Sciatic nerve (tissue), 2 donors: Measurements from ENCODE around the gene KBTBD4. TPM values are rescaled to one million over a fixed set of nuclear protein-coding genes. Genes with fewer than 3 reads are reported as not detected.

Experiments used
- ATAC-seq: fragments of 200-7000 bp; cut with Tn5 transposase; one replicate; pipeline ENCODE4 v1.9.1; 2020; ENCODE audit warnings: mild to moderate bottlenecking, moderate library complexity
- DNase-seq: peaks from one replicate; pipeline ENCODE4 v3.0.0-alpha.2; 2020; ENCODE audit warnings: low spot score
- intact Hi-C: fragments of 100-400 bp; cut with DNase I; formaldehyde crosslinking; loops from one replicate; pipeline ENCODE4 v1.14.2; 2022
- total RNA-seq: library from RNA; stranded (reverse); fragmentation: NEBNext Ultra II Directional; extraction: Animal tissue kit (Norgen Biotek cat#: 25700); gene quantifications from one replicate; pipeline ENCODE4 v1.2.1, GENCODE V29; 2021
- donor health status: DM: no; HTN: no; CAD: no.
- donor health status: DM: no; HTN: no; CAD: no.

KBTBD4 gene
- total RNA-seq = 12.5 TPM

DNA sequence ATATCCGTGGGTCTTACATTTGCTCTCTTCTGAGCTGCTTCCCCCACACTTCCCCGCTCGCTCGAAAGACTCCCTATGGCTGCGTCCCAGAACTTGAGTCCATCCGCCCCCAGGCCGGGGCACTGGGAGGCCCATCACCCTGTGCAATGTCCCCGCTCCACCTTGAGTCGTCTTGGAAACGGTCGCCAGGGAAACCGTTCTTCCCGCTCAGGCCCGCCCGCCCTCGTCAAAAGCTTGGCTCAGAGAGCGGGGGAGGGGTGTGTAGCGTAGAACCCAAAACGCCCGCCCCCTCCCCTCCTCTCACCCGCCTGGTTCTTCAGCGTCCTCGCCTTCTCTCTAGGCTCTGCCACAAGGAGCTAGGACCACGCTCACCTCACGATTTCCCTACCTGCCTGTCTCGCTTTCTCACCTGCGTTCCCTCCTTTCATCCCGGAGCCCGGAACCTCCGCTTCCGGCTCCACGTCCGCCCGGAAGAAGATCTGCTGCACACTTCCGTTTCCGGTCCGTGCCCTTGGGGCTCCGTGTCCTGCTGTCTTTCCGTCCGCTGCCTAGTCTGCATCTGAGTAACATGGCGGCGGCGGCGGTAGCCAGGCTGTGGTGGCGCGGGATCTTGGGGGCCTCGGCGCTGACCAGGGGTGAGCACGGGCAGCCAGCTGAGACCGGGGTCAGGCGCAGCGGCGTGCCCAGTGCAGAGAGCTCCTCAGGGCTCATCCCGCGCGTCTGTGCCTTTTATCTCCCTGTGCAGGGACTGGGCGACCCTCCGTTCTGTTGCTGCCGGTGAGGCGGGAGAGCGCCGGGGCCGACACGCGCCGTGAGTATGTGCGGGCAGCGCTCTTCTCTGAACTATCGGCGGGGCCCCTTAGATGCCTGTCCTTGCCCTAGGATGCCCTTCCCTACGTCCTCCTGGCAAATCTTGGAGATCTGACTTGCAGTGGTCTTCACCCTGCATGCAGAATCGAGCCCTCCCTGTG is at the start of gene KBTBD4, which contains the start of gene NDUFS3:
TSS of gene KBTBD4 (minus strand) at position 447 of the 971 bp plus-strand sequence. CDS start at position 428, 19 bp downstream.
TSS of gene NDUFS3 (plus strand) at position 551 of the 971 bp plus-strand sequence. CDS start at position 569, 18 bp downstream.
- peak; percentile 96 for ATAC-seq
- DNase-seq = peak; percentile 90
- intact Hi-C loops = no loop called here

DNA sequence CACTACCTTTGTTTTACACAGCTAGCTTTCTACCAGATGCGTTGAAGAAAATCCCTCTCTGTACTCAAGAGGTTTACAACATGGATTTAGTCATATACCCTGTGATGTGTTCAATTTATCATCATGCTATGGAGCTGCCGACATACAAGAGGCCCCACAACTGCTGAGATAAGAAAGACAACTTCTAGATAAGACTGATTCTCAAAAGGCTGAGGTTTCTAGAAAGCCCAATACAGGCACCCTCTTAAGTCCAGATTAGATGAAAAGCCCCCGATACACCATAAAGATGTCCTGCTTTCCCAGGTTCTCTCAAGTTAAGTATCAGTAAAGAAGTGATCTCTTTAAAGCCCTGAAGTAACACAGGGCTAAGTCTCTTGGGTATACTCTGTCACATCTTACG is 49.3 kb upstream of the KBTBD4 start:
- DNase-seq (no peak), ATAC-seq (no peak)
- intact Hi-C loops = no loop called here

DNA sequence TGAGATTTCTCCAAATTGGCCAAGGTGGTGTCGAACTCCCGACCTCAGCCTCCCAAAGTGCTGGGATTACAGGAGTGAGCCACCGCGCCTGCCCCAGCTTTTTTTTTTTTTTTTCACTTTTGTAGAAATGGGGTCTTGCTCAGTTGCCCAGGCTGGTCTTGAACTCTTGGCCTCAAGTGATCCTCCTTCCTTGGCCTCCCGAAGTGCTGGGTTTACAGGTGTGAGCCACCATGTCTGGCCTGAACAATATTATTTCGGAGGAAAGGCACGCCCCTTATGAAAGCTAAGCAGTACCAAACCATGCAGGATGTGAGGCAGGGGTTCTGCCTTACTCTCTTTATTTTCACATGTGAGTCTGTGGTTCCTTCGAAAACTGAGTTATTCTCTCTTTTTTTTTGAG is 47.5 kb upstream of the KBTBD4 start:
- DNase-seq = no peak
- ATAC-seq = no peak
- intact Hi-C loops = no loop called here

DNA sequence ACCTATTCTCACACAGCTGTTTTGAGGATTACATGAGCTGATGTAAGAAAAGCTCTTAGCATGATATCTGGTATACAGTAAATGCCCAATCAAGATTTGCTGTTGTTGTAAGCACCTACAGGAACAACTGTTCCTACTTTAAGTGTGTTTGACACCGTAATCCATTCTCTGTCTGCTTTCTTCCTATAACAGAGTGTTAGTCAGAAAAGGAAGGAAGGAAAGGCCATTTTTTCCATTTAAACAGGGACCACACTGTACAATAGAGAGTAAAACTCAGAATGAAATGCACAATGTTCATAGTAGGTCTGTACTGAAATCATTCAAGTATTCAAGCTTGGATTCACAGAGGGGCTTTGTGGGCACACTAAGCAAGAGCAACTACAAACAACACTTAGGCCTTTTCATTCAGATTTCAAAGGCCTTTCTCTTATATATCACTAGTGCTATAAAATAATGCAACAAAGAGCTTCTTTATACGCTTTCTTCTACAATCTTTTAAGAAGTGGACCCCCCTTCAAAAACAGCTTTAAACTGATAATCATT is 42.1 kb upstream of the KBTBD4 start:
- intact Hi-C loops = no loop called here
- DNase-seq = no peak
- ATAC-seq = no peak

DNA sequence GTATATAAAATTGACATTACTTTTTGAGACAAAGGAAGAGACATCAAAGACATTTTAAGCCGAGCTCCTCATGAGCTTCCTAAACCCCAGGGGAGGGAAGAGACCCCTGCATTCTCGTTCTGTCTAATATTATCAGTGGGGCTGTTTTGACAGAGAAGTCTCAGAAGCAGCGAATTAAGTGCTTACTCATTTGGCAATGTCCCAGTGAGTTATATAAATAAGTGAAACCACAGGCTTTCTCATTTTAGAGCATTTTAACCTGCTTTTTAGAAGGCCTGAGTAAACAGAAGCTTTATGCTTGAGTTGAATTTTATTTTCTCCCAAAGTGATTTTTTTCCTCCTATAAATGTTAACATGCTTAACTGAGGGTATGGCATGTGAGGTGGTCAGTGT is 38.6 kb upstream of the KBTBD4 start:
- intact Hi-C loops = no loop called here
- DNase-seq (no peak), ATAC-seq (no peak)

DNA sequence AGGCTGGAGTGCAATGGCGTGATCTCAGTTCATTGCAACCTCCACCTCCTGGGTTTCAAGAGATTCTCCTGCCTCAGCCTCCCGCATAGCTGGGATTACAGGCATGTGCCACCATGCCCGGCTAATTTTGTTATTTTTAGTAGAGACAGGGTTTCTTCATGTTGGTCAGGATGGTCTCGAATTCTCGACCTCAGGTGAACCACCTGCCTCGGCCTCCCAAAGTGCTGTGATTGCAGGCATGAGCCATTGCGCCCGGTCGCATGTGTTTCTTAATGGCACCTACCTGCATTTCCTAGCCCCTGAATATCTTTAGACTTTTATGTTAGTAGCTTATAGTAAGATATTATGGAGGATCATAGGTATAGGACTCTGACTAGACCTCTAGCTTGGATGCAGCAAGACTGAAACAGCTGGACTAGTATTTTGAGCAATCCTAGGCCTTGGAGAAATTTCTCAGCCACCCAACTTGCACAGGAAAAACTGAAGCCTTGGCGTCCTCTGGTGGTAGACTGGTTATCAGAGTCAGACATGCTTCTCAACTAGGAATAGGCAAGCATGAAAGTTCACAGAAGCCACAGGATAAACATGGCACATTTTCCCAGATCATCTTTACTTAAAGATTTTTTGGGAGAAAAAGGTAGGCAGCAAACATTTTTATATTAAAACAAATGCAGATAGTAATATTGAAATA is 38.1 kb upstream of the KBTBD4 start:
- intact Hi-C loops = no loop called here
- peak; percentile 72 for DNase-seq
- peak; percentile 93 for ATAC-seq

DNA sequence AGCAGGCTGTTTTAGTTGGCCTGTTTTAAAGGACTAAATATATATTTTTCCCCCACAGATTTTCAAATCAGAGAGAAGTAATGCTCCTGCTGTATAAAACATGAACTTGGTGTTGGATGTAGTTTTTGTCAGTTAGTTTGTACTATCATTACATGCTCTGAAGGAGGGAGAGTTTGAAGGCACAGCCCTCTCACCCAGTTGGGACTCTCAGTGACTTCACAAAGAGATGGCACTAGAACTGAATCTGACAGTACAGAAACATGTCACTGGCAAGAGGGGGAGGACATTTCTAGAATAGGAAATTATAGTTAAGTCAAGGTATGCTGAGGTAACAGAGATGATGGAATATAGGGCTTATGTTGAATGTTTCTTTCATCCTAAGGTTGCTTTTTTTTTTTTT is 36.5 kb upstream of the KBTBD4 start:
- ATAC-seq (no peak), DNase-seq (no peak)
- intact Hi-C loops = no loop called here

DNA sequence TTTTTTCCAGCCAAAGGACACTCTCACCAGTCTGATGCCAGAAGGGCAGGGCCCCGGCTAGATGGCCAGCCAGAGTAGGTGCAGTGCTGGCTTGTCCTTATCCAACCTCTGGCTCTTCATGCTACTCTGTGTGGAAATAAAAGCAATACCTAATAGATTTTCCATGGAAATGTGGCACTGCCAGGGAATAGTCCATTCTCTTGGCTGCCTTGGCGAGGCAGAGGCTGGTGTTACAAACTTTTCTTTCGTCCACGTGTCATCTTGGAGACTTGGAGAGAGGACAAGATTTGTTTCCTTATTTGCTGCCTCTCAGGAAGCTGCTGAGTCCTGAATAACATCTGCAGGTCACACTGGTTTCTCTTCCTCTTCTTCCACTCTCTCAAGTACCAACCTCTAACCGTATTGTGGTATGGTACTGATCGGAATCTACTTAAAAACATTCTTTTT is 32.6 kb upstream of the KBTBD4 start:
- intact Hi-C loops = no loop called here
- no peak for DNase-seq

DNA sequence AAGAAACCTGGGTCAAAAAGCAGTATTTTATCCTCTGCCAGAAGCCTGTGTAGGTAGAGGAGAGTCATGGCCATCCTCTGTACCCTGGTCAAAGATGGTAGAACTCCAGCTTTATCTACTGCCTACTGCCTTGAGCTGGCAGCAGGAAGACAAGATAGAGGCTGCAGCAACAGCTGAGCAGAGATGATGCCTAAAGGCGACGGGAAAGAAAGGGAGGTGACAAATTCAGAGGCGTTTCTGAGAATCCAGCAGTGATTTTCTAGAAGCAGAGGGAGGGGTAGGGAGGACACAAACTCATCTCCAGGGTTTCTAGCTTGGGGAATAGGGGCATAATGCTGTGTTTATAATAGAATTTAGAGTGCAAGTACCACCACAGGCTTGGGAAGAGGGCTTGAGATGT is 30.9 kb upstream of the KBTBD4 start:
- no peak for DNase-seq
- no peak for ATAC-seq
- intact Hi-C loops = no loop called here

More for the DNA sequence above, 32.6 kb upstream of the KBTBD4 start:
- peak; percentile 48 for ATAC-seq

DNA sequence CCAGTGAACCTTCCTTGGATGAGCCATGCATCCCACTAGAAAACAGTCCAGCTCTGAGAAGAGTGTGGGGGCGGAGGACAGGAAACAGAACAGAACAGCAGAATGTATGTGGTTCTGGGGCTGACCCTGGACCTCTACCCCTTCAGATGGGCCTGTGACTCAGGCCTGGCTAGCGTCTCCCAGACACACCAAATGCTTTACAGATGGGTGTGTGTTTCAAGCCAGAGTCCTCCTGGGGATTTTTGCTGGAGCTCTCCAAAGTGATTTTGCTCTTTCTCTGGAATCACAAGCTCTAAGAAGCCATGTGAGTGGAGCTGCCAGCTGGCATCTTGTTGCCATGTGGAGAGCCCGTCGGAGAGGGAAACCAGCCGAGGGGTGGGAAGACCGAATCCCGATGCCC is 28.6 kb upstream of the KBTBD4 start:
- ATAC-seq (peak; percentile 91), DNase-seq (no peak)
- intact Hi-C loops = no loop called here

DNA sequence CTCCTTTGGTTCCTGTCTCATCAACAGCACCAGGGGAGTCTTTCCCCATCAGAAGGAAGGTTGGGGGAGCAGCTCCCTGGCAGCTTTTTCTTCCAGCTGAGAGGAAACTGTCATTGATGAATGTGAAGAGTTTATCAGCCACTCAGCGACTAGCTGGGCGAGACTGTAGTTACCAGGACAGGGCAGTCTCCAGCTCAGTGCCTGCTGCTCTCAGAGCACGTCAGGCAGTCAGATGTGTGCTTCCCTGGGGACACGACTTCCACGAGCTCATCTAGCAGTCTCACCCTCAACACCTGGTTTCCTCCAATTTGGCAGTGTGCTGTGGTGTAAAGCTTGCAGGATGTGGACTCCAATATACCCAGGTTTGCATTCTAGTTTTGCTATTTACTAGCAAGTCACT is 28.0 kb upstream of the KBTBD4 start:
- no peak for DNase-seq
- intact Hi-C loops = no loop called here
- peak; percentile 70 for ATAC-seq

DNA sequence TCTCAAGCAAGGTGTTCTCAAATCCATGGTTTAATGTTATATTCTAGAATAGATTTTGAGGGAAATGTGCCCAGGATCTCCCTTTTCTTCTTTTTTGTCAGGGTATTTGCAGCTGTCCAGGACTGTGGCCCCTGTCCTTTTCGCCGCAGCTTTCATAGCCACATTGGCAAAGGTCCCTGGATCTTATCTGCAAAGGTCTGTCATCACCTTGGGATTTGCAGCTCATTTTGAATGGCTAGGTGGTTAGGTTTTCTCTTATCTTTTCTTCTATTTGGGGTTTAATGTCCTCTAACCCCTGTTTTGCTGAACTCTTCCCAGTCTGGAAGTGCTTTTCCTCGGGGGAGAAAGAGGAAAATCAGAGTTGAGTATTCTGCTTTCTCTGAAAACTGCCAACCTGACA is 27.2 kb upstream of the KBTBD4 start:
- no peak for DNase-seq
- no peak for ATAC-seq
- intact Hi-C loops = no loop called here

DNA sequence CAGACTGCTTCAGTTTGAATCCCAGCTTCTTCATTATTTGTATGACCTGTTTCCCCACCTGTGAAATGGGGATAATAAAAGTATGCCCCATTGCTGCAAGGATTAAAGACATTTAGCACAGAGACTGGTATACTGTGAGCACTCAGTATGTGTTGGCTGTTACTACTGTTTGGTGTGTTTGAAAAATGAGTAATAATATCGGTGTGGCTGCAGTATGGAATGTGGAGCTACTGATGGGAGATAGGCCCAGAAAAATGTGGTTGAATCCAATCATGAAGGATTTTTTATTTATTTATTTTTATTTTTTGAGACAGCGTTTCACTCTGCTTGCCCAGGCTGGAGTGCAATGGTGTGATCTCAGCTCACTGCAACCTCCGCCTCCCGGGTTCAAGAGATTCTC is 24.5 kb upstream of the KBTBD4 start:
- intact Hi-C loops = no loop called here
- ATAC-seq (no peak), DNase-seq (no peak)

DNA sequence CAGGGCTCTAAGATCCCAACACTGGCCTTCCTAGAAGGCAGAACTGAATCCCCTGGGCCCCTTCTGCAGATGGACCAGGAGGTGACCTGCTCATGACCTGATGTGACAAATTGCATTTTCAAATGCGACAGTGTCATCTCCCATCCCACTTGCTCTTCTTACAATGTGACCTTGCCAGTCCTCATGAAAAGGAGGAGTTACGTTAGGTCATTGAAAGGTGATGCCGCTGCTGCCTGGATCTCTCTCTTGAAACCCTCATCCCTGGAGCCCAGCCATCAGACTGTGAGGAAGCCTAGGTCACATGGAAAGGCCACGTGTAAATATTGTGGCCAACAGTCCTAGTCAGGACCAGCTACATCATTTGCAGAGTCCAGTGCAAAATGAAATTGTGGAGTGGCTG is 21.1 kb upstream of the KBTBD4 start:
- no peak for DNase-seq
- ATAC-seq = peak; percentile 44
- intact Hi-C loops = no loop called here

DNA sequence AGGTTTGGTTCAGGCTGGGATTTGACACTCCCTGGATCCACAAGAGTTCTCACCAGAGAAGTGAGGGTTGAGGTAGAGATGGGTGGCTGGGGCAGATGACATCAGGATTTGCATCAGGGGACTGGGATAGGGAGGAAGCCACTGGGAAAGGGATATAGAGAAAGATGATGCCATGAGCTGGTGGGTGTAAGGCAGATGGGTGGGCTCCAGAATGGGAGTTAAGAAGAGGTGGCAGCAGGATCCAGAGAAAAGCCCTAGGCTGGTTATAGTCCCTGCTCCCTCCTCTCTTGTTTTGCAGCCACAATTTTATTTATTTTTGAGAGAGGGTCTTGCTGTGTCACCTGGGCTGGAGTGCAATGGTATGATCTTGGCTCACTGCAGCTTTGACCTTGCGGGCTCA is 17.2 kb upstream of the KBTBD4 start:
- DNase-seq (no peak), ATAC-seq (no peak)
- intact Hi-C loops = no loop called here

DNA sequence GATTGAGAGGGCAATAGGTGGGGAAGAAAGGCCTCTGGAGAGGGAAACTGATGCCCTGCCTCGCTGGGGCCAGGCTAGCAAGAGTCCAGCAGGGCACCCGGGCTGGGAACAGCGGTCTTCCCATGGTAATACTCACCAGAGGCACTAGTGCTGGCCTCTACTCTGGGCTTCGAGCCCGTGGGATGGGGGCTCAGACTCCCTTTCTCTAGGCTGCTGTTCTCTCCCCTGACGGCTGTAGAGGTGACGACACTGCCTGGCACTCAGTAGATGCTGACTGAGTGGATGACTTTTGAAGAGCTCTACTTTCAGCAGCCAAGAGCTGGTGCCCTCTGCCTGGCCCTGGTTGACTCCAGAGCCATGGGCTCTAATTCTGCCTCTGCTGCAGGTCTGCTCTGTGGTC is 16.3 kb upstream of the KBTBD4 start:
- DNase-seq (no peak), ATAC-seq (peak; percentile 4)
- intact Hi-C loops = no loop called here

DNA sequence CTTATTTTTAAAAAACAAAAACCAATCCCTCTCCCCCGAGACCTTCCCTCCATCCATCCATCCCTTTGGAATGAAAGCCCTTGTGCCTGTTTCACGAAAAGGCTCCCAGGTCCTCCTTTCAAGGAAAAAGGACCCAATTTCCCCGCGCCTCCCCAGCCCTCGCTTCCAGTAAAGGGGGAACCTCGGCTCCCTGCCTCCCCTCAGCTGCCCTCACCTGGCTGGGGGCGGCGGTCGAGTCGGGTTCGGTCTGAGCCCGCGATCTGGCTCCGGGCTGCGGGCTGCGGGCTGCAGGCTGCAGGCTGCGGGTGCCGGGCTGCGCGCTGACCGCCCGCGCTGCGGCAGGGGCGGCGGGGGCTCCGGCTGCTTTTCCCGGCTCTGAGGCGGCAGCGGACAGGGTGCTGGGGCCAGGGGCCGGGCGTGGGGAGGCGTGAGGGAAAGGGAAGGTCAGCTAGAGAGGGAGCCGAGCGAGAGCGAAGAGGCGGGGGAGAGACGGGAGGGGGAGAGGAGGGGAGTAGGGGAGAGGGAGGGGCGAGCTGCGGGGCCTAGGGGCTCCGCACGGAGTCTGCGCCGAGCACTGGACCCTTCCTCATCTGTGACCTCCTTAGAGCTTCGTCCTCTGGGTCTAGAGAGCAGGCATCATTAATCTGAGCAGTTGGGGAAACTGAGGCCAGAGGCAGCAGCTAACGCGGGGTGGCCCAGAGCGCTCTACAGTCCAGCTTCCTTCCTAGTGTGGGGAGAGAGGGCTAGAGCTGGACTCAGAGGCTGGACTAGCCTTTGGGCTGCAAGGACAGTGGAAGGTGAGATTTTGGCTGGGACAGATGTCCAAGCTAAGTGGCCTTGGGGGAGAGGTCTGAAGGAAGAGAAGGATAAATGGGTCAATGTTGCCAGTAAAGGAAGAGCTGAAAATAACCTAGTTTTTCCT is 15.4 kb upstream of the KBTBD4 start, which contains the start of gene C1QTNF4:
TSS of gene C1QTNF4 (minus strand) at position 478 of the 922 bp plus-strand sequence. CDS start 3,601 bp downstream, outside the sequence.
- intact Hi-C loops = loop anchor here (5.0 kb wide), 1 partner anchor 1437 kb away; no protein-coding TSS in a partner anchor
- DNase-seq = no peak
- ATAC-seq = no peak

DNA sequence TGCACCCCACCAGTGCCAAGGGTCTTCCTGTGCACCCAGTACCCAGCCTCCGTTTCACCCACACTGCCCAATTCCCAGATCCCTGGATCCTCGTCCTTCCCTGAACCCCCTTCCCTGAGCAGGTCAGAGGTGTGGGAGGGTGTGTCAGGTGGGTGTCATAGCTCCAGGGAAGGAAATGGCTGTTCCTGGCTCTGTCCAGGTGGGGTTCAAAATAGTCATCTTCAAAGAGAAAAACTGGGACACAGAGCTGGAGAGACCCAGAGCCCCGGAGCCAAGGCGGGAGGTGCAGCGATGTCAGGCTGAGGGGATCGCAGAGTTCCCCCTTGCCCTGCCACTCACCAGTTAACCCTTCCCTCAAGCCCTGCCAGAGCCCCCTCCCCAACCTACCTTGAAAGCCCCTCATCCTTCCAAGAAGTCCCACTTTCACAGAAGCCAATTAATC is 14.7 kb upstream of the KBTBD4 start:
- ATAC-seq = no peak
- DNase-seq = no peak
- intact Hi-C loops = loop anchor here (5.0 kb wide), 1 partner anchor 1436 kb away; no protein-coding TSS in a partner anchor
